ENCODE results near the gene EPHB6.

EPHB6 gene

GRCh38 chr7:142872106-142872675, 17.3 kb downstream of the EPHB6 start:
- Histone ChIP-seq H3K4me3 (ENCODE audit: low read length in 2 of 2) (no peak overlapping the region), H3K9ac (ENCODE audit: low read length in 2 of 2) (no peak overlapping the region), H3K27me3 (ENCODE audit: control insufficient read depth in 1 of 2, insufficient read depth in 2 of 2, low read length in 2 of 2) (peaks cover 0 to 8% of the 10 kb centered on the region in 2 donors), H3K4me1 (ENCODE audit: control insufficient read depth, insufficient read depth, low read length) (no peaks in the 10 kb centered on the region), H3K9me3 (ENCODE audit: control insufficient read depth in 2 of 2, low read length in 2 of 2) (no peaks in the 10 kb centered on the region), H3K27ac (ENCODE audit: low read length) (no peak overlapping the region), H3K36me3 (ENCODE audit: control insufficient read depth in 2 of 2, insufficient read depth in 2 of 2, low read length in 2 of 2) (no peaks in the 10 kb centered on the region)

DNA sequence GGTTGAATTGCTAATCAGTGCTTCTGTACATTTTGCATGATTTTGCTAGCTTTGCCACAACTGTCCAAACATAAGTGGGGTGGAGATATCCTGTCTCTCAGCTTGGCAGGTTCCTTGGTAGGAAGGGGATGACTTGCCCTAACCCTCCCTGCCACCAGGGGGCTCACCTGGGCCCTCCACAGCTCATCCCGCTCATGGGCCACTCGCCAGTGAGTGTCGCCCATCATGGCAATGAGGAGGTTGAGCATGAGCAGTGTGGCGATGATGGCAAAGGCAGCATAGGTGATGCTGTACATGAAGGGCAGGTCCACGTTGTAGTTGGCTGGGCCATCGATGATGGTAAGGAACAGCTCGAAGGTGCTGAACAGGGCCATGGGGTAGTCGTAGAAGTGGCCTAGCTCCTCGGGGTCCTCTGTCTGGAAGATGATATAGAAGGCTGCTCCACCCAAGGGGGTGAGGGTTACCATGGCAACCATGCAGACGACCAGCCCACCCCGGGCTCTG, 18.5 kb downstream of the EPHB6 start:
- no peak overlapping the region for H3K27ac ChIP-seq (ENCODE audit: low read length)
- H3K4me1 ChIP-seq (ENCODE audit: control insufficient read depth, insufficient read depth, low read length): no peaks in the 10 kb centered on the region
- no peaks in the 10 kb centered on the region for H3K36me3 ChIP-seq (ENCODE audit: control insufficient read depth in 2 of 2, insufficient read depth in 2 of 2, low read length in 2 of 2)
- no peak overlapping the region for H3K4me3 ChIP-seq (ENCODE audit: low read length in 2 of 2)
- no peaks in the 10 kb centered on the region for H3K9me3 ChIP-seq (ENCODE audit: control insufficient read depth in 2 of 2, low read length in 2 of 2)
- peaks cover 0 to 8% of the 10 kb centered on the region in 2 donors for H3K27me3 ChIP-seq (ENCODE audit: control insufficient read depth in 1 of 2, insufficient read depth in 2 of 2, low read length in 2 of 2)
- H3K9ac ChIP-seq (ENCODE audit: low read length in 2 of 2): no peak overlapping the region

GRCh38 chr7:142873871-142874270, 19.0 kb downstream of the EPHB6 start:
- H3K27ac ChIP-seq (ENCODE audit: low read length): no peak overlapping the region
- peaks cover 0 to 8% of the 10 kb centered on the region in 2 donors for H3K27me3 ChIP-seq (ENCODE audit: control insufficient read depth in 1 of 2, insufficient read depth in 2 of 2, low read length in 2 of 2)
- no peak overlapping the region for H3K4me3 ChIP-seq (ENCODE audit: low read length in 2 of 2)
- no peaks in the 10 kb centered on the region for H3K9me3 ChIP-seq (ENCODE audit: control insufficient read depth in 2 of 2, low read length in 2 of 2)
- no peaks in the 10 kb centered on the region for H3K36me3 ChIP-seq (ENCODE audit: control insufficient read depth in 2 of 2, insufficient read depth in 2 of 2, low read length in 2 of 2)
- no peak overlapping the region for H3K9ac ChIP-seq (ENCODE audit: low read length in 2 of 2)
- H3K4me1 ChIP-seq (ENCODE audit: control insufficient read depth, insufficient read depth, low read length): no peaks in the 10 kb centered on the region

- no peak overlapping the region for H3K4me3 ChIP-seq (ENCODE audit: low read length in 2 of 2)
- no peak overlapping the region for H3K27ac ChIP-seq (ENCODE audit: low read length)
- H3K9ac ChIP-seq (ENCODE audit: low read length in 2 of 2): no peak overlapping the region
- H3K36me3 ChIP-seq (ENCODE audit: control insufficient read depth in 2 of 2, insufficient read depth in 2 of 2, low read length in 2 of 2): no peaks in the 10 kb centered on the region
- no peaks in the 10 kb centered on the region for H3K4me1 ChIP-seq (ENCODE audit: control insufficient read depth, insufficient read depth, low read length)
- H3K9me3 ChIP-seq (ENCODE audit: control insufficient read depth in 2 of 2, low read length in 2 of 2): no peaks in the 10 kb centered on the region
- peaks cover 0 to 8% of the 10 kb centered on the region in 2 donors for H3K27me3 ChIP-seq (ENCODE audit: control insufficient read depth in 1 of 2, insufficient read depth in 2 of 2, low read length in 2 of 2)
These were observed 19.5 kb downstream of the EPHB6 start for GRCh38 chr7:142874409-142874808.

GRCh38 chr7:142874837-142875236, 20.0 kb downstream of the EPHB6 start:
- Histone ChIP-seq H3K36me3 (ENCODE audit: control insufficient read depth in 2 of 2, insufficient read depth in 2 of 2, low read length in 2 of 2) (no peaks in the 10 kb centered on the region), H3K4me3 (ENCODE audit: low read length in 2 of 2) (no peak overlapping the region), H3K9ac (ENCODE audit: low read length in 2 of 2) (no peak overlapping the region), H3K9me3 (ENCODE audit: control insufficient read depth in 2 of 2, low read length in 2 of 2) (no peaks in the 10 kb centered on the region), H3K27me3 (ENCODE audit: control insufficient read depth in 1 of 2, insufficient read depth in 2 of 2, low read length in 2 of 2) (peaks cover 4 to 12% of the 10 kb centered on the region in 2 donors), H3K27ac (ENCODE audit: low read length) (no peak overlapping the region), H3K4me1 (ENCODE audit: control insufficient read depth, insufficient read depth, low read length) (no peaks in the 10 kb centered on the region)

DNA sequence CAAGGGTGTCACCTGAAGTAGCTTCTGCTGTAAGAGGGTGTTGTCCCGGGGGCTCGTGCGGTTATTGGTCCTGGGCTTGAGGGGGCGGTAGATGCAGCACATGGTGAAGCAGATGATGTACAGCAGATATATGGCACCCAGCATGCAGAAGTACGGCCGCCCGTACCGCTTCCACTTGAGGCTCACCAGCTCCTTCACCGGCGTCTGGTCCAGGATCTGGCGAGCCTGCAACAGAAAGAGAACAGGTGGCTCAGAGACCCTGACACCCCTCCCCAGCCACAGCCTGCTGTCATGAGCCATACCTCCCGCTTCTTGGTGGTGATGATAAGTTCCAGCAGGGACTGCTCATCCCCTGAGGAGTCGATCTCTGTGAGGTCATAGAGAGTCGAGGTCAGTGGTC, 20.6 kb downstream of the EPHB6 start:
- Histone ChIP-seq H3K4me1 (ENCODE audit: control insufficient read depth, insufficient read depth, low read length) (no peaks in the 10 kb centered on the region), H3K36me3 (ENCODE audit: control insufficient read depth in 2 of 2, insufficient read depth in 2 of 2, low read length in 2 of 2) (no peaks in the 10 kb centered on the region), H3K27me3 (ENCODE audit: control insufficient read depth in 1 of 2, insufficient read depth in 2 of 2, low read length in 2 of 2) (peaks cover 4 to 12% of the 10 kb centered on the region in 2 donors), H3K9ac (ENCODE audit: low read length in 2 of 2) (no peak overlapping the region), H3K9me3 (ENCODE audit: control insufficient read depth in 2 of 2, low read length in 2 of 2) (no peaks in the 10 kb centered on the region), H3K27ac (ENCODE audit: low read length) (no peak overlapping the region), H3K4me3 (ENCODE audit: low read length in 2 of 2) (no peak overlapping the region)

DNA sequence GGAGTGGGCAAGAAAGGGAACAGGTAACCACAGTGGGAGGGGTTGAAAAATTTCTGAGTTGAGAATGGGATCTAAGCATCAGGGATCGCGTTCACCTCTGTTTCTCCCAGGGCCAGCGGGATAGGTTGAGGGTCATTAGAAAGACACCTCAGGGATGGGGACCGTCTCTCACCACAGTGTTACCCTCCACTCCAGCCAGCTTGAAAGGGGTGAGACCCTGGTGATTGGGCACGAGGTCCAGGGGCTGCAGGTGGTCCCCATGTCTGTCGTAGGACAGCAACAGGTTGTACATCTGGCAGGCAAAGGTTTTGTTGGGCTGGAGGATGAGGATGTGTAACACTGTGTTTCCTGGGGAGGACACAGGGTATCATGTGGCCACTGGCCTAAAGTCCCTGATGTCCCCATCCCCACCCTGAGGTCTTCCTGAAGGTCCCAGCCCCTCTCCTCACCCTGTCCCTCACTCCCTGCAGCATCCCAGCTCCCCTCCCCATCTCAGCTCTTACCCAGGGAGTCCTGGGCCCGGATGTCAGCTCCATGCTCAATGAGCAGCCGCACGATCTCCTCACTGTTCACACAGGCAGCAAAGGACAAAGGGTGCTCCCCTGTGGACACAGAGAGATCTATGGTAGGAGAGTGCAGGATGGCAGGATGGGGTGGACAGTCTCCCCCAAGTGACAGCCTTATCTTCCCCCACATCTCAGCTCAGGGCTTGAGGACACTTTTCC, 21.5 kb downstream of the EPHB6 start:
- H3K9me3 ChIP-seq (ENCODE audit: control insufficient read depth in 2 of 2, low read length in 2 of 2): no peaks in the 10 kb centered on the region
- no peak overlapping the region for H3K27ac ChIP-seq (ENCODE audit: low read length)
- H3K4me1 ChIP-seq (ENCODE audit: control insufficient read depth, insufficient read depth, low read length): no peaks in the 10 kb centered on the region
- H3K27me3 ChIP-seq (ENCODE audit: control insufficient read depth in 1 of 2, insufficient read depth in 2 of 2, low read length in 2 of 2): peaks cover 8 to 12% of the 10 kb centered on the region in 2 donors
- no peak overlapping the region for H3K9ac ChIP-seq (ENCODE audit: low read length in 2 of 2)
- no peaks in the 10 kb centered on the region for H3K36me3 ChIP-seq (ENCODE audit: control insufficient read depth in 2 of 2, insufficient read depth in 2 of 2, low read length in 2 of 2)
- no peak overlapping the region for H3K4me3 ChIP-seq (ENCODE audit: low read length in 2 of 2)

GRCh38 chr7:142876991-142877910, 22.4 kb downstream of the EPHB6 start:
- Histone ChIP-seq H3K36me3 (ENCODE audit: control insufficient read depth in 2 of 2, insufficient read depth in 2 of 2, low read length in 2 of 2) (no peaks in the 10 kb centered on the region), H3K27ac (ENCODE audit: low read length) (no peak overlapping the region), H3K9ac (ENCODE audit: low read length in 2 of 2) (no peak overlapping the region), H3K9me3 (ENCODE audit: control insufficient read depth in 2 of 2, low read length in 2 of 2) (no peaks in the 10 kb centered on the region), H3K4me1 (ENCODE audit: control insufficient read depth, insufficient read depth, low read length) (no peaks in the 10 kb centered on the region), H3K27me3 (ENCODE audit: control insufficient read depth in 1 of 2, insufficient read depth in 2 of 2, low read length in 2 of 2) (peaks cover 8 to 19% of the 10 kb centered on the region in 2 donors), H3K4me3 (ENCODE audit: low read length in 2 of 2) (no peak overlapping the region)

- no peaks in the 10 kb centered on the region for H3K4me1 ChIP-seq (ENCODE audit: control insufficient read depth, insufficient read depth, low read length)
- no peak overlapping the region for H3K9ac ChIP-seq (ENCODE audit: low read length in 2 of 2)
- H3K4me3 ChIP-seq (ENCODE audit: low read length in 2 of 2): no peak overlapping the region
- H3K27me3 ChIP-seq (ENCODE audit: control insufficient read depth in 1 of 2, insufficient read depth in 2 of 2, low read length in 2 of 2): peaks cover 8 to 25% of the 10 kb centered on the region in 2 donors
- H3K36me3 ChIP-seq (ENCODE audit: control insufficient read depth in 2 of 2, insufficient read depth in 2 of 2, low read length in 2 of 2): no peaks in the 10 kb centered on the region
- no peak overlapping the region for H3K27ac ChIP-seq (ENCODE audit: low read length)
- no peaks in the 10 kb centered on the region for H3K9me3 ChIP-seq (ENCODE audit: control insufficient read depth in 2 of 2, low read length in 2 of 2)
These were observed 23.4 kb downstream of the EPHB6 start for GRCh38 chr7:142878315-142878714.

DNA sequence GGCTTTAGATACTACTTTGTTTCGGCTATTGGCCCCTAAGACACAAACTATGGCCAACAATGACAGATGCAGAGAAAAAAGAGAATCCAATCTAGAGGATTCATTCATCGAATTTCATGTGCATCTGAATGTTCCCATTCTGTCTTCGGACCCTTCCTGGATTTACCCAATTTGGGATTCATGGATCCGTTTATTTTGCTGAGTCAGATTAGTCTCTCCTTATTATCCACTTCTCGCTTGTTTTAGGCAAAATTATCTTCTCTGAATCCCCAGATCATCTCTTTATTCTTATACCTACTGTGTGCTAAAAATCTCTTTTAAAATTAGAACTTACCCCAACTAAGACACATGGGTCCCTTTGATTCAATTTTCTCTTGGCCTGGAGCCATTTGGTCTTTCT, 24.2 kb downstream of the EPHB6 start:
- Histone ChIP-seq H3K9me3 (ENCODE audit: control insufficient read depth in 2 of 2, low read length in 2 of 2) (no peaks in the 10 kb centered on the region), H3K36me3 (ENCODE audit: control insufficient read depth in 2 of 2, insufficient read depth in 2 of 2, low read length in 2 of 2) (no peaks in the 10 kb centered on the region), H3K4me3 (ENCODE audit: low read length in 2 of 2) (no peak overlapping the region), H3K27me3 (ENCODE audit: control insufficient read depth in 1 of 2, insufficient read depth in 2 of 2, low read length in 2 of 2) (peaks cover 8 to 27% of the 10 kb centered on the region in 2 donors), H3K9ac (ENCODE audit: low read length in 2 of 2) (no peak overlapping the region), H3K4me1 (ENCODE audit: control insufficient read depth, insufficient read depth, low read length) (no peaks in the 10 kb centered on the region), H3K27ac (ENCODE audit: low read length) (no peak overlapping the region)

All from stomach smooth muscle (tissue), 2 donors.